HepG2 (cell line): ENCODE results near the gene STX2. TPM values are rescaled to one million over a fixed set of nuclear protein-coding genes. Genes with fewer than 3 reads are reported as not detected.

Experiments
- ATAC-seq: fragments of 200-7000 bp; cut with Tn5 transposase; 3 replicates; pipeline ENCODE4 v1.9.1; 2020; ENCODE audit warnings: mild to moderate bottlenecking, moderate library complexity
- BruUV-seq: library from RNA; stranded (reverse); fragments of 400-500 nt; replicated peaks from 2 replicates; lab custom pipeline; 2021; lab: Mats Ljungman, UMichigan
- CTCF ChIA-PET: fragments of 300-600 bp; formaldehyde crosslinking; extraction: SDS; loops from one replicate; lab custom pipeline; 2021; ENCODE audit warnings: low total read pairs, inconsistent platforms, low intra/inter-chr PET ratio; lab: Yijun Ruan, JAX
- POLR2A ChIA-PET: fragments of 350-600 bp; sonication (Branson Sonifier 250); formaldehyde crosslinking; loops from one replicate; lab custom pipeline; 2020; ENCODE audit warnings: antibody characterized with exemption, inconsistent platforms; lab: Yijun Ruan, JAX
- DNase-seq: peaks from one replicate; pipeline ENCODE4 v3.0.0-alpha.2; 2015; ENCODE audit warnings: low spot score
- FAIRE-seq: peaks from 3 replicates; lab custom pipeline; 2011; peaks lifted over from hg19 to GRCh38; lab: Jason Lieb, UNC
- H2AFZ ChIP-seq: one replicate; pipeline ENCODE4 v1.6.1; 2011; ENCODE audit warnings: low read length, inconsistent platforms
- H3K27ac ChIP-seq: fragments of 300-600 bp; 3 replicates; pipeline ENCODE4 v1.8.0; 2011; ENCODE audit warnings: mixed run types, mild to moderate bottlenecking, mixed read lengths, low read length, inconsistent platforms; ENCODE audit not compliant: insufficient read depth; ENCODE audit errors: extremely low read length
- H3K27me3 ChIP-seq, 2 experiments: fragments of 200-600 bp in 1 of 2; 2 replicates in 1 of 2; 3 replicates in 1 of 2; pipeline versions ENCODE4 v1.6.0 to v1.8.0; 2011; ENCODE audit warnings: low read length in 2 of 2, mild to moderate bottlenecking in 2 of 2, moderate library complexity in 2 of 2, inconsistent platforms in 1 of 2; ENCODE audit not compliant: insufficient read depth in 2 of 2, control insufficient read depth in 1 of 2
- H3K36me3 ChIP-seq, 2 experiments: fragments of 200-600 bp in 1 of 2; replicated peaks in 1 of 2; 2 replicates in 1 of 2; 3 replicates in 1 of 2; pipeline versions ENCODE4 v1.5.1 to v1.8.0; 2011; ENCODE audit warnings: low read length in 2 of 2, inconsistent platforms in 1 of 2; ENCODE audit not compliant: insufficient read depth in 2 of 2, control insufficient read depth in 1 of 2
- H3K4me1 ChIP-seq: 2 replicates; pipeline ENCODE4 v1.5.1; 2012; ENCODE audit warnings: low read length, inconsistent platforms; ENCODE audit not compliant: insufficient read depth
- H3K4me2 ChIP-seq: 2 replicates; pipeline ENCODE4 v1.6.0; 2011; ENCODE audit warnings: low read depth, low read length, inconsistent platforms
- H3K4me3 ChIP-seq, 3 experiments: fragments of 200-600 bp in 1 of 3; sonication (generic), shearing (Covaris generic) in 1 of 3; replicated peaks in 1 of 3; 2 replicates each; pipeline ENCODE4 v1.5.1; 2011 to 2016; ENCODE audit warnings: low read length in 3 of 3, inconsistent platforms in 2 of 3, low read depth in 2 of 3, mild to moderate bottlenecking in 2 of 3, control low read depth in 1 of 3, mixed read lengths in 1 of 3; ENCODE audit not compliant: insufficient read depth in 1 of 3
- H3K79me2 ChIP-seq: one replicate; pipeline ENCODE4 v1.6.1; 2011; ENCODE audit warnings: low read length, inconsistent platforms; ENCODE audit not compliant: insufficient read depth
- H3K9ac ChIP-seq: 2 replicates; pipeline ENCODE4 v1.6.0; 2011; ENCODE audit warnings: mild to moderate bottlenecking, low read depth, low read length, inconsistent platforms; ENCODE audit not compliant: insufficient read depth
- H3K9me3 ChIP-seq: 2 replicates; pipeline ENCODE4 v1.5.1; 2012; ENCODE audit warnings: mild to moderate bottlenecking, low read length
- H4K20me1 ChIP-seq: 2 replicates; pipeline ENCODE4 v1.6.0; 2011; ENCODE audit warnings: inconsistent platforms, mild to moderate bottlenecking, low read length, moderate library complexity; ENCODE audit not compliant: insufficient read depth
- ATF6 ChIP-seq: sonication (generic); formaldehyde crosslinking; conservative IDR thresholded peaks from 2 replicates; pipeline ENCODE4 v1.4.0; 2020; ENCODE audit warnings: missing genetic modification reagents
- CBX2 ChIP-seq, 2 experiments: fragments of 200-600 bp in 1 of 2; sonication (generic); formaldehyde crosslinking in 1 of 2; IDR thresholded peaks; 2 replicates each; pipeline versions ENCODE4 v1.7.0 to v1.8.1; 2018 to 2022; ENCODE audit warnings: low read depth in 2 of 2, low read length in 1 of 2, mild to moderate bottlenecking in 1 of 2, missing genetic modification reagents in 1 of 2
- SP140L ChIP-seq: sonication (generic); formaldehyde crosslinking; IDR thresholded peaks from 2 replicates; pipeline ENCODE4 v1.4.0; 2020; ENCODE audit warnings: missing genetic modification reagents, borderline replicate concordance
- ZBTB49 ChIP-seq: sonication (generic); formaldehyde crosslinking; IDR thresholded peaks from 2 replicates; pipeline ENCODE4 v1.4.0; 2020; ENCODE audit warnings: missing genetic modification reagents, borderline replicate concordance
- ZHX2 ChIP-seq, 2 experiments: sonication (generic) in 1 of 2; formaldehyde crosslinking in 1 of 2; IDR thresholded peaks; 2 replicates each; pipeline versions ENCODE4 v1.6.1 to v1.9.0; 2014 to 2022; ENCODE audit warnings: antibody characterized with exemption in 1 of 2, borderline replicate concordance in 1 of 2, inconsistent platforms in 1 of 2, low read depth in 1 of 2, missing genetic modification reagents in 1 of 2
- ZMYM3 ChIP-seq: sonication (generic); formaldehyde crosslinking; IDR thresholded peaks from 2 replicates; pipeline ENCODE4 v1.5.1; 2020; ENCODE audit warnings: mild to moderate bottlenecking, missing genetic modification reagents
- ZNF569 ChIP-seq: sonication (generic); formaldehyde crosslinking; IDR thresholded peaks from 2 replicates; pipeline ENCODE4 v1.5.0; 2020; ENCODE audit warnings: mild to moderate bottlenecking, missing genetic modification reagents, moderate library complexity, borderline replicate concordance
- ZNF660 ChIP-seq: sonication (generic); formaldehyde crosslinking; IDR thresholded peaks from 2 replicates; pipeline ENCODE4 v1.5.1; 2020; ENCODE audit warnings: mild to moderate bottlenecking, low read depth, missing genetic modification reagents, borderline replicate concordance
- WGBS: methylation state at CpG from one replicate; pipeline ENCODE4 v1.1.6; 2017; ENCODE audit warnings: low lambda C conversion rate; 5-methylcytosine and 5-hydroxymethylcytosine counted together
- in situ Hi-C: cut with HindIII; loops from 2 replicates; pipeline ENCODE4 v1.10.0; 2017; ENCODE audit warnings: low pct_unique_long_range_greater_than_20kb; ENCODE audit not compliant: extremely low pct_ligation_motif_present
- intact Hi-C: fragments of 100-400 bp; cut with micrococcal nuclease; formaldehyde crosslinking; loops from one replicate; pipeline ENCODE4 v1.10.0; 2022; ENCODE audit not compliant: unreplicated experiment
- polyA plus RNA-seq, 8 experiments: library from polyadenylated mRNA; depleted of rRNA in 3 of 8; stranded (reverse) in 7 of 8; unstranded in 1 of 8; fragments of >200 nt; fragmentation: Illumina TruSeq in 4 of 8; extraction: Trizol in 4 of 8; gene quantifications; 2 replicates each; pipeline versions ENCODE4 v1.2.1 to v1.2.3, GENCODE V29; 2011 to 2016; ENCODE audit warnings: low read depth in 4 of 8, missing spikeins in 1 of 8, mixed read lengths in 1 of 8; ENCODE audit not compliant: insufficient read depth in 1 of 8
- total RNA-seq, 5 experiments: library from RNA; depleted of rRNA; stranded (reverse); fragments of >200 nt; fragmentation: Illumina TruSeq; extraction: Trizol; gene quantifications; 2 replicates each; pipeline ENCODE4 v1.2.3, GENCODE V29; 2016; ENCODE audit warnings: low read depth in 1 of 5

The STX2 gene
- total and polyA plus RNA-seq, 2 of the 13 experiments (the other 11 are each of a cell fraction or from before 2014, with no cell fraction given), result 13.4 to 25.1 TPM

- TF ChIP-seq ZHX2 (IDR thresholded peaks at IDR 0.05; ENCODE audit: low read depth) (no peak), ZHX2 (CRISPR knock-in tag; IDR thresholded peaks at IDR 0.05; ENCODE audit: borderline replicate concordance) (no peak), ZNF569 (CRISPR knock-in tag) (no peak)
Observed at GRCh38 chr12:130747867-130748740, 90.9 kb downstream of the STX2 start (continued).

GRCh38 chr12:130746546-130746945 is 92.5 kb downstream of the STX2 start:
- intact Hi-C loops, result loop anchor here (5.0 to 10.0 kb wide), 3 partner anchors 84 to 702 kb away; no protein-coding TSS in a partner anchor
- POLR2A ChIA-PET, result no interaction called here
- CTCF ChIA-PET, result no interaction called here
- TF ChIP-seq ZMYM3 (CRISPR knock-in tag) (no peak), ZNF660 (CRISPR knock-in tag) (no peak), SP140L (CRISPR knock-in tag) (no peak), ZBTB49 (no peak), CBX2 (IDR thresholded peaks at IDR 0.05; ENCODE audit: low read depth, low read length) (no peak), CBX2 (CRISPR knock-in tag; IDR thresholded peaks at IDR 0.05; ENCODE audit: low read depth) (no peak), ATF6 (CRISPR knock-in tag) (no peak)

More at GRCh38 chr12:130746546-130746945, 92.5 kb downstream of the STX2 start:
- BruUV-seq, result no TSS peak
- no peak overlapping the region for H2AFZ ChIP-seq
- peaks cover 0 to 6% of the 10 kb centered on the region in 2 experiments; a peak in 2 of 5 replicates for H3K27me3 ChIP-seq
- no peaks in the 10 kb centered on the region for H4K20me1 ChIP-seq
- in situ Hi-C loops, result loop anchor here (5.0 to 25.0 kb wide), 2 partner anchors 344 to 709 kb away; no protein-coding TSS in a partner anchor
- WGBS, result 10% methylated on average over 5 of the region's 9 CpGs
- no peak for FAIRE-seq
- no peak for DNase-seq
- no peak overlapping the region for H3K9ac ChIP-seq
- ATAC-seq, result no peak
- no peaks in the 10 kb centered on the region for H3K36me3 ChIP-seq
- H3K4me1 ChIP-seq, result no peaks in the 10 kb centered on the region
- no peak overlapping the region for H3K27ac ChIP-seq
- H3K4me2 ChIP-seq, result no peak overlapping the region
- no peaks in the 10 kb centered on the region for H3K79me2 ChIP-seq
- no peaks in the 10 kb centered on the region for H3K9me3 ChIP-seq
- H3K4me3 ChIP-seq, result no peak overlapping the region
